Gastroesophageal sphincter (tissue), 3 donors: ENCODE measurements around the gene SENP1.

ENCODE experiments used
- EP300 ChIP-seq: sonication (generic); formaldehyde crosslinking; IDR thresholded peaks from one replicate; pipeline ENCODE4 v1.6.1; 2017; ENCODE audit warnings: antibody characterized with exemption, mild to moderate bottlenecking
- POLR2A ChIP-seq, 2 donors: fragments of 450-650 bp; IDR thresholded peaks; one replicate each; pipeline ENCODE4 v1.6.1; 2017; ENCODE audit warnings: antibody characterized with exemption in 2 of 2, mild to moderate bottlenecking in 2 of 2, moderate library complexity in 1 of 2
- POLR2AphosphoS5 ChIP-seq: sonication (generic); formaldehyde crosslinking; IDR thresholded peaks from one replicate; pipeline ENCODE4 v1.6.1; 2017; ENCODE audit warnings: antibody characterized with exemption
- TF ChIP-seq, protein P1 (sequence below), 4 experiments: fragments of 200-600 bp in 2 of 4; fragments of 450-650 bp in 2 of 4; sonication (generic) in 1 of 4; IDR thresholded peaks; one replicate each; pipeline ENCODE4 v1.5.1; 2017 to 2019; ENCODE audit warnings: antibody characterized with exemption in 4 of 4, mild to moderate bottlenecking in 2 of 4, moderate library complexity in 2 of 4

DNA sequence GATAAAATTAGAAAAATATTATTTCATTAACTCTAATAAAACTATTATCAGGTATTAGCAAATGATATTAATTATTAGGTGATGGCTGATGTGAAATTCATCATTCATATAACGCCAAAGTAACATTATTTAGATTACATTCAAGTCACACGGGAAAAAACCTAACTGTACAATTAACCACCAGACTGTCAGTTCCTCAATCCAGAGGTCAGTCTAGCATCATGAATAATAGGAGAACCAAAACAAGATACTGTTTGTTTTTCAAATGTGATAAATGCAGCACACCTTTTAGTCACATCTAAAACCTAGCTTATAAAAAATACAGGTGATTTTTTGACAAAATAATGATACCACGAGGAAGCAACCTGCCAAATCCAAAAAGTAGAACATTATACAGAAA lies 19.6 kb downstream of the SENP1 start:
- TF ChIP-seq POLR2A (IDR thresholded peaks at IDR 0.05) (no peak), POLR2AphosphoS5 (no peak), EP300 (no peak)
- TF ChIP-seq, protein P1, sequence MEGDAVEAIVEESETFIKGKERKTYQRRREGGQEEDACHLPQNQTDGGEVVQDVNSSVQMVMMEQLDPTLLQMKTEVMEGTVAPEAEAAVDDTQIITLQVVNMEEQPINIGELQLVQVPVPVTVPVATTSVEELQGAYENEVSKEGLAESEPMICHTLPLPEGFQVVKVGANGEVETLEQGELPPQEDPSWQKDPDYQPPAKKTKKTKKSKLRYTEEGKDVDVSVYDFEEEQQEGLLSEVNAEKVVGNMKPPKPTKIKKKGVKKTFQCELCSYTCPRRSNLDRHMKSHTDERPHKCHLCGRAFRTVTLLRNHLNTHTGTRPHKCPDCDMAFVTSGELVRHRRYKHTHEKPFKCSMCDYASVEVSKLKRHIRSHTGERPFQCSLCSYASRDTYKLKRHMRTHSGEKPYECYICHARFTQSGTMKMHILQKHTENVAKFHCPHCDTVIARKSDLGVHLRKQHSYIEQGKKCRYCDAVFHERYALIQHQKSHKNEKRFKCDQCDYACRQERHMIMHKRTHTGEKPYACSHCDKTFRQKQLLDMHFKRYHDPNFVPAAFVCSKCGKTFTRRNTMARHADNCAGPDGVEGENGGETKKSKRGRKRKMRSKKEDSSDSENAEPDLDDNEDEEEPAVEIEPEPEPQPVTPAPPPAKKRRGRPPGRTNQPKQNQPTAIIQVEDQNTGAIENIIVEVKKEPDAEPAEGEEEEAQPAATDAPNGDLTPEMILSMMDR (IDR thresholded peaks at IDR 0.05) = no peak
